HG02981 (cell line): ENCODE results near the gene SIRT5.

ENCODE experiments used
- ATAC-seq: cut with Tn5 transposase; IDR thresholded peaks from one replicate; pipeline ENCODE4 v1.9.1; 2021; ENCODE audit warnings: mild to moderate bottlenecking, moderate library complexity; ENCODE audit not compliant: unreplicated experiment

Gene SIRT5

DNA sequence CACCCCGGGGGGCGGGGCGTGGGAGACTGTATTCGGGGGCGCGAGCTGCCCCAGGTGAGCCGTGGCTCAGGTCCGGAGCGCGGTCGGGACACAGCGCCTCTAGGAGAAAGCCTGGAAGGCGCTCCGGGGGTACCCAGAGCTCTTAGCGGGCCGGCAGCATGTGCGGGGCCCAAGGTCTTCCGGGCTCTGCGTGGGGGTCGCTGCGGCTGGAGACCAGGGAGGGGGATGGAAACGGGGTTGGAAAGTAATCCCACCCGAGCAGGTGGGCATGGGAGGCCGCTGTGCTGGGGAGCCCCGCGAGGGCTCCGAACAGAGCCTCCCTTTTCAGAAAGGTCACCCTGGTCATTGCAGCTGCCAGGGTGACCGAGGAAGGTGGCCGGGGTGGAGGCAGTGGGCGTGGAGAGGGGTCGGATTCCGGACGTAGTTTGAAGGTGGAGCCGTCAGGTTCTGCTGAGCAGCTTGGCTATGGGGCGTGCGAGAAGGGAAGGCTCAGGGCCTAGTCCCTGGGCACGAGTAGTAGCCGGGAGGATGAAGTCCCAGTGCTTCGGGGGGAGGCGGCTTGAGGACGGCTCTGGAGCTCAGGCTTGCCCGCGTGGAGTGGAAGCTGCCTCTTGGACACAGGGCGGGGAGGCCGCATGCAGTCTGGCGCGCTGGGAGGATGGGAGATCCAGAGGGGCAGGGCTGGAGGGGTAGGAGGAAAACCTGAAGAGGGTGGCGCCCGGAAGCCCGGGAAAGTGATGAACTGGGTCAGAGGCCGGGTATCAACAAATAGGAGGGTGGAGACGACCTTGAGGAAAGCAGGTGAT, at the start of gene SIRT5:
Gene SIRT5 (plus strand): TSS at position 31 of the 806 bp plus-strand sequence. CDS start 9,510 bp downstream, outside the sequence.
- peak; percentile 61 for ATAC-seq

GRCh38 chr6:13524801-13525508, 49.4 kb upstream of the SIRT5 start:
- no peak for ATAC-seq

DNA sequence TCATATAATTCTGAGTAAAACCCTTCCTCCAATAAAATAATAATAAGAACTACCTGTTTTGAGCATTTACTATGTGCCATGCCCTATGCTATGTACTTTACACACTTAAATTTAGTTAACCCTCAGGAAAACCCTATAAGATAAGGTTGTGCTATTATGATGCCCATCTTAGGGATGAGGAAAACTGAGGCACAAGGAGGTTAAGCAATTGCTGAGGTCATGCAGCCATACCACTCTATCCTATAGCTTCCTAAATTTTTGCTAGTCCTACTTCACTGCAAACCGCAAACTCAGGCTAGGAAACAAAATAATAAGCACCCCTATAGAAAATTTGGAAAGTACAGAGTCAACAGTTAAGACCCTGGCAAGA, 48.1 kb upstream of the SIRT5 start:
- no peak for ATAC-seq

- ATAC-seq: peak; percentile 71
These were observed 47.4 kb upstream of the SIRT5 start for GRCh38 chr6:13526727-13527670.

GRCh38 chr6:13527671-13528056, 46.7 kb upstream of the SIRT5 start:
- no peak for ATAC-seq

DNA sequence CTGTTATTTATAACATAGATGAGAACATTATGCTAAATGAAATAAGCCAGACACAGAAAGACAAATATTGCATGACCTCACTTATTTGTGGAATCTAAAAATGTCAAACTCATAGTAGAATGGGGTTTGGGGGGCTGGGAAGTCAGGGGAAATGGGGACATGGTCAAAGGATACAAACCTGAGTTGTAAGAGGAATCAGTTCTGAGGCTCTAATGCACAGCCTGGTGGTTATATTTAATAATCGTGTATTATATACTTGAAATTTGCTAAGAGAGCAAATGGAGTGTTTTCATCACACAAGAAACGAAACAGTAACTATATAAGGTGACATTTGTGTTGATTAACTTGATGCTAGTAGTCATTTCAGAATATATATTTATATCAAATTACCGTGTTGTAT, 46.2 kb upstream of the SIRT5 start:
- ATAC-seq: no peak

GRCh38 chr6:13528777-13529343, 45.5 kb upstream of the SIRT5 start:
- no peak for ATAC-seq

DNA sequence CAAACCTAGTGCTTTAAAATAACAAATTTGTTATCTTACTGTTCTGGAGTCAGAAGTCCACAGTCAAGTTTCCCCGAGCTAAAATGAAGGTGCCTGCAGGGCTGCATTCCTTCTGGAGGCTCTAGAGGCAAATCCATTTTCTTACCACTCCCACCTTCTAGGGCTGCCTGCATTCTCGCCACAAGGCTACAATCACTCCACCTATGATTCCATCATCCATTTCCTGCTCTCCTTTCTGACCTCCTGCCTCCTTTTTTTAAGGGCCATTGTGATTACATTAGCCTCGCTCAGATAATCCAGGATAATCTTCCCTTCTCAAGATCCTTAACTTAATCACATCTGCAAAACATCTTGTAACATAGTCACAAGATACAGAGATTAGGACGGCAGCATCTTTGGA, 42.4 kb upstream of the SIRT5 start:
- no peak for ATAC-seq

DNA sequence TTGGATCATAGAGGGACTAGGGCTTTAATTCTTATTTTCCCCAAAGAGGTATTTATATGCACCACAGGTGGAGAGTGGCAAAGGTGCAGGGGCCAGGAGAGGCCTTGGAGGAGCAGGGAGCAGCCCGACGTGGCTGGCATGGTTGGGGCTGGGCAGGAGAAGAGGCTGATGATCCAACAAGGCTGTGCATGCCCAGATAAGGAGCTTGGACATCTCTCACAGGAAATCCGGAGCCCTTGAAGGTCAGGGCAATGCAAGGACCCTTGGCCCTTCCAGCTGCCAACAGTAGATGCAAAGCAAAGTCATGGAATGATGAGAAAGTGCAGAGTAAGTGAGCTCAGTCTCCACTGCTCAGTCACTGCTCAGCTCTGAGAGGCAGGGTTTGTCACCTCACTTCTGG, 39.9 kb upstream of the SIRT5 start:
- no peak for ATAC-seq

DNA sequence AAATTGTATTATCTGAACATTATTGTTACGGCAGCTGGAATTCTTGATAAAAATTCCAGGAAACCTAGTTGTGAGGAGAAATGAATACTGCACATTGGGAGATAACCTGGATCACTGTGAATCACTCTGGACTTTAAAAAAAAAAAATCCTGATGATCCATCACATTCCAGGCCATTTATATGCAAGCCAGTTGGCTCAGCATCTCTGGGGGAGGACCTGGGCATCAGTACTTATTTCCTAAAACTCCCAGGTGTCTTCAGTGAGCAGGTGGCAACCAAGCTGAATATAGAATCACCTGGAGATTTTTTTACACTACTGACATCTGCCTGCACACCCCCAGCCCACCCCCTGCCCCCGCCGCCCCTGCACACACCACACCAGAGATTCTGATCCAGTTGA, 39.1 kb upstream of the SIRT5 start:
- ATAC-seq: no peak

DNA sequence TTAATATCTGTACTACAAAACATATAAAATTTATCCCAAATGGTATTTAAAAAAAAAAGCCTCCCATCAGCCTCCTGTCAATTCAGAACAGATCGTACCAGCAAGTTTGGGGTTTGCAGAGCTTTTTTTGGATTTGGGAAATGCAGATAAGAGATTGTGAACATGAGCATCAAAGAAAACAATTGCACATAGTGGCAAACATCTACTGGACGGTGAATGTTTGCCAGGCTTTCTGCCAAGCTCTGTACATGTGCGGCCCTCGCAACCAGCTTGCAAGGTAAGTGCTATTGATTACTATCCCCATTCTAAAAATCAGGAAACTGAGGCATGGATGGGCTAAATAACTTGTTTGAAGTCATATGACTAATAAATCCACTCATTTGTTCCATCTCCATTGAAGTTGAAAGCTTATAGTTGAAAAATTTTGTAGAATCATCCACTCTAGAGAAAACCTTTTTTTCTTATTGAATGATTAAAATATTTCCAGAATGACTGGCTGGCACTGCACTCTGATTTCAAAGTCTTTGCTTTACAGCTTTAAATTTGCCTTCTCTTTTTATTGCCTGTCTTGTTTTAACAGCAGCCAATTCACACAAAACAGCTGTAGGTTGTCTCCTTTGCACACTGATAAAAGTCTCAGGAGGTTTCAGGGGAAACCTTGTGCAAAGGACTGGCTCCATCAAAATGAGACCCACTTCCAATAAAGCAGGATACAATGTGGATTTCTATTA, 37.4 kb upstream of the SIRT5 start:
- ATAC-seq: no peak

DNA sequence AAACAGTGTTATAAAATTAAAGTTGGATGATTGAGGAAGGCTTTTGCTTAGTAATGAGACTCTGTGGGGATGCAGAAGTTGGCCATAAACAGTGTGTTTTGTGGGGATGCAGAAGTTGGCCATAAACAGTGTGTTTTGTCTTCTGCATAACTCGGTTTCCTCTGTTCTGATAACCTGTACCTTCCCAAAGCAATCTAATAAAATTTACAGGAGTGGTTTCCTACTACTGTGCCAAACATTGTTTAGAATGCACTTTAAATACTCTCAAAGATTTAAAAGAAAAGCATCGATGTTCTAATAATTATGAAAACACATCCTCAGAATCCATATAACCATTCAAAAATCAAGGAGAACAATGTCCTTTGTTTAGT, 36.9 kb upstream of the SIRT5 start:
- ATAC-seq: no peak

GRCh38 chr6:13538084-13538483, 36.3 kb upstream of the SIRT5 start:
- no peak for ATAC-seq

GRCh38 chr6:13538600-13538999, 35.8 kb upstream of the SIRT5 start:
- no peak for ATAC-seq

DNA sequence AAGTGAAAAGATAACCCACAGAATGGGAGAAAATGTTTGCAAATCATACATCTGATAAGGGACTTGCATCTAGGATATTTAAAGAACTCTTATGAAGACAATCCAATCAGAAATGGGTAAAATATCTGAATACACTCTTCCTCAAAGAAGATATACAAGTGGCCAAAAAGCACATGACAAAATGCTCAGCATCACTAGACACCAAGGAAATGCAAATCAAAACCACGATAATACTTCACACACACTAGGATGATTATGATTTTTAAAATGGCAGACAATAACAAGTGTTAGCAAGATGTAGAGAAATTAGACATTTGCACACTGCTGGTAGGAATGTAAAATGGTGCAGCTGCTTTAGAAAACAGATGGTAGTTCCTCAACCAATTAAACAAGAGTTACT, 34.8 kb upstream of the SIRT5 start:
- no peak for ATAC-seq

- ATAC-seq: no peak
These were observed 32.9 kb upstream of the SIRT5 start for GRCh38 chr6:13541496-13541895.

- ATAC-seq: no peak
These were observed 29.8 kb upstream of the SIRT5 start for GRCh38 chr6:13544454-13545186.

GRCh38 chr6:13545885-13546284, 28.5 kb upstream of the SIRT5 start:
- ATAC-seq: no peak

GRCh38 chr6:13548500-13549210, 25.7 kb upstream of the SIRT5 start:
- ATAC-seq: no peak
